Prostate gland (tissue), 2 donors: Measurements from ENCODE around the gene RBM39.

ENCODE experiments used
- CTCF ChIP-seq, 4 experiments: fragments of 200-600 bp in 2 of 4; fragments of 450-650 bp in 2 of 4; sonication (generic) in 2 of 4; IDR thresholded peaks; 1 replicate in 3 of 4; 2 replicates in 1 of 4; pipeline ENCODE4 v1.5.1; 2016 to 2019; ENCODE audit warnings: antibody characterized with exemption in 4 of 4, mild to moderate bottlenecking in 2 of 4, moderate library complexity in 2 of 4
- POLR2A ChIP-seq: fragments of 450-650 bp; IDR thresholded peaks from one replicate; pipeline ENCODE4 v1.6.1; 2016; ENCODE audit warnings: antibody characterized with exemption, mild to moderate bottlenecking
- POLR2AphosphoS5 ChIP-seq: sonication (generic); formaldehyde crosslinking; IDR thresholded peaks from one replicate; pipeline ENCODE4 v1.6.1; 2017; ENCODE audit warnings: antibody characterized with exemption

DNA sequence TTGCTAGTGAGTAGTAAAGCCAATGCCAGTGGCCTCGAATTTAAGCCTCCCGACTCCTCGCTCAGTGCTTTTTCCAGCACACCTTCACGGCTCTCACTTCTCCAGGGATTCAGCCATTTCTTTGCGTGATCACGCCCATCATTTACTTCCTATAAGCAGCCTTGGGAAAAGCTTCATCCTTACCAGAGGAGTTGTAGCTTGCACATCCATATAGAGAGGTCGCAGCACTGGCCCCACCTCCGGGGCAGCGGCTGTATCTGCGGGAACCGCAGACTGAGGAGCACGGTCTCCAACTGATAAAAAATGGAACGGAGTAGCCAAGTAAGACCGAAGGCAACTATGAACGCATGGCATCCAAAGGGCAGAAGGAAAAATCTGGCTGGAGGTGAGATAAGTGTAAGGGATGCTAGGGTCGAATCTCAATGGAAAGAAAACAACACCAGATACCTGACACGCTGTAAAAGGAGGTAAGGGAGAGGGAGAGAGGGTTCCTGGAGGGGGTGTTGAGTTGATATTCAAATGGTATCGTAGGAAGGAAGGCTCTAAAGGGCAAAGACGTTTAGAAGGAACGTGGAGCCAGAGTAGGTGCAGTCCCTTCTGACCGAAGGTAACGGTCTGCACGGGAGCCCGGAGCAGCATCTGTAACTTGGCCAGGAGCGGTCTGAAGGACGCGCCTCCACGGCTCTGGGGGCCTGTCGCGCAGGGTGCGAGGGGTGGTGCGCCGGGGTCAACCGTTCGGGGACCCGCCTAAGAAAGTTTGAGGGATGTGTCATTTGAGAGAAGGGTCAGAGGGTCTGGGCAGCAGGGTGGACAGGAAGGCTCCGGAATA lies 43.5 kb downstream of the RBM39 start:
- no peak for TF ChIP-seq POLR2A
- no peak for TF ChIP-seq CTCF (IDR thresholded peaks at IDR 0.05)
- no peak for TF ChIP-seq POLR2AphosphoS5
